ENCODE measurements around the gene STIM2.

DNA sequence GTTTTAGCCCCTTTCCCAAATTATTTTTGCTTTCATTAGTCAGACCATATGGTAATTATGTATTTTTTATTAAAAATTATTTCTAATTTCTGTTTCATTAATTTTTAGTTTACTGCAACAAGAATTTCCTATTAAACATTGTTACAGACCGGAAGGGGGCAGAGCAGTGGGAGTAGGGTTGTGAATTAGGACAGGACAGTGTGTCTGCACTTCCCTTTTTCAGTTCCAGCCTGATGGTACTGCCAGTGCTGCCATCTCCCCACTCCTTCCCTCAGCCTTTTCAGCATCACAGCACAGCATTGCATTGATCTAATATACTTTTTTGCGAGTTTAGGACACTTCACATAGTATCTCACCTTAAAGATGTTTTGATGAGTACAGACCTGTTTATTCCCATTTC is 76.5 kb downstream of the STIM2 start:
- TF ChIP-seq, protein P1, sequence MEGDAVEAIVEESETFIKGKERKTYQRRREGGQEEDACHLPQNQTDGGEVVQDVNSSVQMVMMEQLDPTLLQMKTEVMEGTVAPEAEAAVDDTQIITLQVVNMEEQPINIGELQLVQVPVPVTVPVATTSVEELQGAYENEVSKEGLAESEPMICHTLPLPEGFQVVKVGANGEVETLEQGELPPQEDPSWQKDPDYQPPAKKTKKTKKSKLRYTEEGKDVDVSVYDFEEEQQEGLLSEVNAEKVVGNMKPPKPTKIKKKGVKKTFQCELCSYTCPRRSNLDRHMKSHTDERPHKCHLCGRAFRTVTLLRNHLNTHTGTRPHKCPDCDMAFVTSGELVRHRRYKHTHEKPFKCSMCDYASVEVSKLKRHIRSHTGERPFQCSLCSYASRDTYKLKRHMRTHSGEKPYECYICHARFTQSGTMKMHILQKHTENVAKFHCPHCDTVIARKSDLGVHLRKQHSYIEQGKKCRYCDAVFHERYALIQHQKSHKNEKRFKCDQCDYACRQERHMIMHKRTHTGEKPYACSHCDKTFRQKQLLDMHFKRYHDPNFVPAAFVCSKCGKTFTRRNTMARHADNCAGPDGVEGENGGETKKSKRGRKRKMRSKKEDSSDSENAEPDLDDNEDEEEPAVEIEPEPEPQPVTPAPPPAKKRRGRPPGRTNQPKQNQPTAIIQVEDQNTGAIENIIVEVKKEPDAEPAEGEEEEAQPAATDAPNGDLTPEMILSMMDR (optimal IDR thresholded peaks at IDR 0.05 in 1 of 3, IDR thresholded peaks at IDR 0.05 in 1 of 3, conservative IDR thresholded peaks at IDR 0.05 in 1 of 3; ENCODE audit: extremely low read depth in 1 of 3, insufficient read depth in 2 of 3, low read length in 3 of 3), result no peak
- no peak for TF ChIP-seq EZH2 (IDR thresholded peaks at IDR 0.05; ENCODE audit: low read length)

Data from keratinocyte (primary cell).